HCT116 (cell line): ENCODE measurements around the gene HBE1.

Source experiments
- CEBPB ChIP-seq: IDR thresholded peaks from 2 replicates; pipeline ENCODE4 v1.6.1; 2012; ENCODE audit warnings: low read depth
- EZH2 ChIP-seq: fragments of 200-600 bp; sonication (generic); IDR thresholded peaks from 2 replicates; pipeline ENCODE4 v1.6.1; 2017; ENCODE audit warnings: antibody characterized with exemption, mixed run types
- POLR2A ChIP-seq: IDR thresholded peaks from 2 replicates; pipeline ENCODE4 v1.7.0; 2011; ENCODE audit warnings: borderline replicate concordance; ENCODE audit not compliant: insufficient read depth, insufficient read length; ENCODE audit errors: extremely low read depth
- ZFX ChIP-seq: fragments of 450-650 bp; IDR thresholded peaks from 2 replicates; pipeline ENCODE4 v1.6.1; 2017
- ZNF274 ChIP-seq: fragments of 200-500 bp; sonication (Bioruptor generic); IDR thresholded peaks from 2 replicates; pipeline ENCODE4 v1.6.1; 2014; ENCODE audit warnings: mild to moderate bottlenecking, low read depth, low read length, inconsistent platforms

DNA sequence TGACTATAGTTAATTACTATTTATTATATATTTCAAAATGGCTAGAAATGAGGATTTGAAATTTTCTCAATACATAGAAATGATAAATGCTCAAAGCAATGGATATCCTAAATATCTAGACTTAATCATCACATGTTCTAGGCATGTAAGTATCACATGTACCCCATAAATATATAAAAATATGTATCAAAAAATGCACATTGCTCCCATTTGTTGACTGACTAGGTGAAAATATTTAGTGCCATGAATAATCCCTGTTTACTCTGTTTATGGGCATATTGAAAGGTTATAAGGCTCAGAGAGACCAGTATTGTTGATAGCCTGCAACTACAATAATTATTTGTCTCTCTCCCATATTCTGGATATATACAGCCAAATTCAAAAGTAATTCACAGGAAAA, 3.1 kb downstream of the HBE1 start:
- no peak for TF ChIP-seq EZH2
- TF ChIP-seq POLR2A, result no peak
- no peak for TF ChIP-seq ZFX
- TF ChIP-seq CEBPB, result no peak
- TF ChIP-seq ZNF274, result no peak
